Osteocyte (in vitro differentiated cells): ENCODE results near the gene SMKR1. TPM values are rescaled to one million over a fixed set of nuclear protein-coding genes. Genes with fewer than 3 reads are reported as not detected.

Experiments used
- DNase-seq: peaks from one replicate; pipeline ENCODE4 v3.0.0; 2021; ENCODE audit warnings: mixed read lengths; ENCODE audit not compliant: unreplicated experiment; ENCODE audit errors: extremely low spot score
- H3K27ac Mint-ChIP-seq: one replicate; pipeline ENCODE4 v1.8.0; 2021; ENCODE audit warnings: mild to moderate bottlenecking, mixed read lengths; ENCODE audit not compliant: unreplicated experiment
- H3K27me3 Mint-ChIP-seq: one replicate; pipeline ENCODE4 v1.8.0; 2021; ENCODE audit warnings: mixed read lengths; ENCODE audit not compliant: unreplicated experiment
- H3K36me3 Mint-ChIP-seq: one replicate; pipeline ENCODE4 v1.8.0; 2021; ENCODE audit warnings: mixed read lengths; ENCODE audit not compliant: unreplicated experiment
- H3K4me1 Mint-ChIP-seq: one replicate; pipeline ENCODE4 v1.8.0; 2021; ENCODE audit warnings: mixed read lengths; ENCODE audit not compliant: unreplicated experiment
- H3K4me3 Mint-ChIP-seq: one replicate; pipeline ENCODE4 v1.8.0; 2021; ENCODE audit warnings: mild to moderate bottlenecking, moderate library complexity, mixed read lengths; ENCODE audit not compliant: unreplicated experiment
- H3K9me3 Mint-ChIP-seq: one replicate; pipeline ENCODE4 v1.8.0; 2021; ENCODE audit warnings: mixed read lengths; ENCODE audit not compliant: unreplicated experiment
- CTCF ChIP-seq: fragments of 200-600 bp; sonication (generic); IDR thresholded peaks from 2 replicates; pipeline ENCODE4 v1.5.0; 2021; ENCODE audit warnings: antibody characterized with exemption, mild to moderate bottlenecking, moderate library complexity
- total RNA-seq: library from RNA; stranded (reverse); gene quantifications from 2 replicates; pipeline ENCODE4 v1.2.1, GENCODE V29; 2021

The SMKR1 gene
- total RNA-seq, 1 donor from 2014 or later = not detected

DNA sequence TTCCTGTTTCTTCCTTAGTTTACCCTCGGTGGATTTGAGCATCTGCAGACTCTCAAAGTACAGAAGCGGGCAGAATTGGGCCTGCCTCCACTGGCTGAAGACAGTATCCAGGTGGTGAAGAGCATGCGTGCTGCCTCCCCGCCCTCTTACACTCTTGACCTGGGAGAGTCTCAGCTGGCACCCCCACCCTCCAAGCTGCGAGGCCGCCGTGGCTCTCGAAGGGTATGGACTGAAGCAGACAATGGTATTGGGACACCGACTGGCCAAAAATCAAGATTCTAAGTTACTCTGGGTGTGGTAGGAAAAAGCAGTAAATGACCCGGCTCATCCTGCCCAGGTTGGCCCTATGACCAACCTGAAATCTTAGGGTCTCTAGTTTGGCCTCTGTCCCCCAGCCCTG lies 45.9 kb upstream of the SMKR1 start:
- no peaks in the 10 kb centered on the region for H3K27me3 Mint-ChIP-seq
- no peak for DNase-seq

DNA sequence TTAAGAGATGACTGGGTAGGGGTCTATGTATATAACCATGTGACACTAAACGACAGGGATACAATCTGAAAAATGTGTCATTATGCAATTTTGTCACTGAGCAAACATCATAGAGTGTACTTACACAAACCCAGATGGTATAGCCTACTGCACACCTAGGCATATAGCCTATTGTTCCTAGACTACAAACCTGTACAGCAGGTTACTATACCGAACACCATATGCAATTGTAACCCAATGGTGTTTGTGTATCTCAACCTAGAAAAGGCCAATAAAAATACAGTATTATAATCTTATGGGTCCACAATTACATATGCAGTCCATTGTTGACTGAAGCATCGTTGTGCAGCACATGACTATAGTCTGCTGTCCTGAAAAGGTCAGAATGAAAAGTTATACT lies 45.2 kb upstream of the SMKR1 start:
- Mint-ChIP-seq H3K4me1 (no peaks in the 10 kb centered on the region), H3K4me3 (no peak overlapping the region), H3K9me3 (no peaks in the 10 kb centered on the region), H3K27me3 (no peaks in the 10 kb centered on the region), H3K27ac (no peak overlapping the region), H3K36me3 (no peaks in the 10 kb centered on the region)
- TF ChIP-seq CTCF = no peak
- DNase-seq = no peak

More for the DNA sequence above, 45.9 kb upstream of the SMKR1 start:
- no peak overlapping the region for H3K4me3 Mint-ChIP-seq
- no peaks in the 10 kb centered on the region for H3K4me1 Mint-ChIP-seq
- no peaks in the 10 kb centered on the region for H3K36me3 Mint-ChIP-seq
- no peaks in the 10 kb centered on the region for H3K9me3 Mint-ChIP-seq
- no peak for TF ChIP-seq CTCF
- H3K27ac Mint-ChIP-seq = no peak overlapping the region

- no peaks in the 10 kb centered on the region for H3K4me1 Mint-ChIP-seq
- H3K36me3 Mint-ChIP-seq = no peaks in the 10 kb centered on the region
- H3K4me3 Mint-ChIP-seq = no peak overlapping the region
- no peak overlapping the region for H3K27ac Mint-ChIP-seq
- no peak for DNase-seq
- no peak for TF ChIP-seq CTCF
- H3K27me3 Mint-ChIP-seq = no peaks in the 10 kb centered on the region
- no peaks in the 10 kb centered on the region for H3K9me3 Mint-ChIP-seq
These were observed 44.2 kb upstream of the SMKR1 start for GRCh38 chr7:129458171-129458570.

- H3K36me3 Mint-ChIP-seq = no peaks in the 10 kb centered on the region
- TF ChIP-seq CTCF = no peak
- H3K9me3 Mint-ChIP-seq = no peaks in the 10 kb centered on the region
- H3K4me3 Mint-ChIP-seq = no peak overlapping the region
- H3K27me3 Mint-ChIP-seq = no peaks in the 10 kb centered on the region
- DNase-seq = no peak
- H3K4me1 Mint-ChIP-seq = no peaks in the 10 kb centered on the region
- no peak overlapping the region for H3K27ac Mint-ChIP-seq
These were observed 40.5 kb upstream of the SMKR1 start for GRCh38 chr7:129461809-129462208.

DNA sequence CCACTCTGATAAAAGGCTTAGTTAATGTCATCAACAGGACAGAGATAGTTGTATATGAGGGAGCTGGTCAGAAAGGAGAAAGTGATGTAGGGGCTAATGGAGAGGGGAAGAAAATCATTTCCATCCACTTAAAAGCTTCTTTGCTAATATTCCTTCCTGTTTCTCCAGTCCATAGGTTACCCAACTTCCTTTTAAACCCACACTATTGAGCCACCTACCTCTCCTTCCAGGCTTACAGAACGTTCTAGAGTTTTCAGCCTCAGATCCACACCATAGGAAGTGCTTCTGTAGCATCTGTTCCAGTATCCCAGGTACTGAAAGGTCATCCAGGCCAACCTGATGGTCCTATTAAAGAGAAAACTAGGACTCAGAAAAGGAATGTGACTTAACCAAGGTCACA lies 39.9 kb upstream of the SMKR1 start:
- no peaks in the 10 kb centered on the region for H3K4me1 Mint-ChIP-seq

More for the DNA sequence above, 39.9 kb upstream of the SMKR1 start:
- H3K4me3 Mint-ChIP-seq = no peak overlapping the region
- H3K9me3 Mint-ChIP-seq = no peaks in the 10 kb centered on the region
- H3K27me3 Mint-ChIP-seq = no peaks in the 10 kb centered on the region
- TF ChIP-seq CTCF = no peak
- no peaks in the 10 kb centered on the region for H3K36me3 Mint-ChIP-seq
- no peak overlapping the region for H3K27ac Mint-ChIP-seq
- DNase-seq = no peak
